ENCODE data around the gene AJUBA.
A peak's percentile ranks its signal among the peaks of the same experiment; 100 is the strongest.
"Not testable (repeated sequence)": the region's sequence is repeated elsewhere in the genome, so short reads cannot be mapped to it uniquely, and the experiment has no call there.

Gene AJUBA

DNA sequence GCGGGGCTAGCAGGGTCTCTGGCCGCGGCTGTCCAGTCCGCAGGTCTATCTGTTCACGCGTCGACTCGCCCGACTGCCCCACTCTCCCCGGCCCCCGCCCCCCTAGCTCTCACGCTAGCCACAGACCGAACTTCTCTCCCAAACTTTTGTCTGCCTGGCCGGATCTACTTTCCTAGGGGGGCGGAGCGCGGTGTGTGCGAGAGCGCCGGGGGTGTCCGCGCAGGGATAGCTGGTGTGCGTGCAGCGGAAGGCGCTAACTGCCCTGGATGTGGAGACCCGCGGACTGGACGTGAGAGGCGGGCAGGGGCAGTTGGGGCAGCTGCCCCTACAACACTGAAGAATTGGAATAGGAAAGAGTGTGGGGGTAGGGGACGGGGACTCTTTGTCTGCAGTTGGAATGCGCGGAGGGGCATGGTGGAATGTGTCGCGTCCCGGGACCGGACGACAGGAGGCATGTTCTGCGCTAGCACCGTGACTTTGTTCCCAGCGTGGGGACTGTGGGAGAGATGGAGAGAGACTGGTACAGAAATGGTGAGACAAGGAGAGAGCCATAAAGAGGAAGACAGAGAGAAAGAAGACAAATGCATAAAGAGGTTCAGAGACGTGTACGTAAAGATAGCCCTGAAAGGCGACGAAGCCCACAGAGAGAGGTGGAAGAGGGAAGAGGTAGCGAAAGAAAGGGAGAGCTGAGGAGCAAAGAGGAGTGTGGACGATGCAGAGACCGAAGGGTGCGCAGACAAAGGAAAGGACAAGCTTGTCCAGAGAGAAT is at the start of gene AJUBA:
Gene AJUBA, minus strand, starts transcription at position 75 of the 769 bp plus-strand sequence. CDS start 285 bp downstream, outside the sequence.
- no peak for DNase-seq (ENCODE audit: low read depth)

- DNase-seq (ENCODE audit: low read depth): no peak
Measured at GRCh38 chr14:23030936-23031335, 48.6 kb upstream of the AJUBA start.

GRCh38 chr14:23028799-23029198 is 46.4 kb upstream of the AJUBA start:
- no peak for DNase-seq (ENCODE audit: low read depth)

GRCh38 chr14:23025151-23025814 is 42.9 kb upstream of the AJUBA start:
- no peak for DNase-seq (ENCODE audit: low read depth)

- no peak for DNase-seq (ENCODE audit: low read depth)
Measured at GRCh38 chr14:23024612-23025075, 42.3 kb upstream of the AJUBA start.

DNA sequence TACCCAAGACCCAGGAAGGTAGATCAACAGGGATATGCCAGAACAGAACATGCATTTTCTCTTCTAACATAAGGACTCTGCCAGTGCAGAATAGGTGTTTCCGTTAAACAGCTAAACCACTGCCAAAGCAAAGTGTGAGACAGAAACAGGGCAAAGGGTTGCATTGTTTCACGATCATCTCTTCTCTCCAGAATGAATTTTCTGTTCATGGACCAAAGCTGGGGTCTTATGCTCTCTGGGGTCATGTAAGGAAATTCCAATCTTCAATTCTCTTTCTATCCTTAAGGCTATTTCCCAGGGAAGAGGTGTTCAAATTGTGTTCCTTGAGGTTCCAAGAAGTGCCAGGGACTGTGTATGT is 41.4 kb upstream of the AJUBA start:
- no peak for DNase-seq (ENCODE audit: low read depth)

DNA sequence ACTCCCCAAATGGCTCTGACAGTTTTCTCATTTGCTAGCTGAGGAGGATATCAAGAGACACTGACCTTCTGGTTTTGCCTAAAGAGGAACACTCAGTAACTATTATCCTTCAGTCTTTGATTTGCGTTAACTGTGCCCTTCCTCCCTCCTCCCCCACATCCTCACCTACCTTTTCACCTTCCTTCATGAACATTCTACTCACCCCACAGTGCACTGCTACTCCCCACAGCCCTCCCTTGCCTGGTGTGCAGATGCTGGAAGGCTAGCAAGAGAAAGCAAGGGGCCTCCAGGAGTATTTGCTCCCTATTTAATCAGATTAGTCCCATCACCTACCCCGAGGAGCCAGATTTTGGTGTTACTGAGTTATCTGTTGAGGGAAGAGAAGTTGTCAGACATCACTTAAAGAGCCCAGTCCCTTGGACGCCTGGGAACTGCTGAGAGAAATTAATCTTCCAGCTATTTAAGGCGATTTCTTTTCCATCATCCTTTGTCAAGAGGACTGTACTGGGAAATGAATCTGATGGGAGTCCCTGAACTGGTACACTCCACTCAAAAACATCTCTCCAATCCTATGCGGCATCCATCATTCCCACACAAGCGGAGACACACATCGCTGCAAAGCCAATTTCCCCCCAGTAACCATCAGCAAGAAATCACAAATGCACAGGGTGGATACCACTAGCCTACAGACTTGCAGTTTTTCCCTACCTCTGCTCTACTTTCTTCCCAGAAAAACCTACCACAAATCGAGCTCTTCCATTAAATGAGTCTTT is 40.9 kb upstream of the AJUBA start:
- DNase-seq (ENCODE audit: low read depth): no peak

DNA sequence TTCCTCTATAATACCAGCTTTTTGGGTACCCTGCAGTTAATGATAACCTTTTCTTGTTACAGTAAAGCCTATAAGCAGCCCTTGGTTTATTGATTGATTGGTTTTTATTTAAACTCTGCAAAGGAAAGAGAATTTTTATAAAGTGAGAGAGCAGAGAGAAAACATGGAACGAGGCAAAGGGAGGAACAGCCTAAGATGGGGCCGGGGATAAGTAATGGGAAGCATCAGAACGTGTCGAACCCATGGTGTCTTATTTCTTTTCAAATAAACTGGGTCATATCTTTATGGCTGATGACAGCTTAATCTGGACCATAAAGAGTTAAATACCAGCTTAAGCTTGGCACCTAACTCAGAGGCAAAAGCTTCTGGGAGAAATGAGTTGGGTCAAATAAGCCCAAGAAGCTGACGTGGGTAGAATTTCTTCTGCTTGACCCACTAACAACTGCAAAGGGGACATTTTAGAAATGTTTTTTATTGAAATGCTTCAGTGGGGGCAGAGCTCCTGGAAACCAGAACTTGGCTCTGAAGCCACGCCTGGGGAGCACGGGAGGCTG is 39.6 kb upstream of the AJUBA start:
- no peak for DNase-seq (ENCODE audit: low read depth)

DNA sequence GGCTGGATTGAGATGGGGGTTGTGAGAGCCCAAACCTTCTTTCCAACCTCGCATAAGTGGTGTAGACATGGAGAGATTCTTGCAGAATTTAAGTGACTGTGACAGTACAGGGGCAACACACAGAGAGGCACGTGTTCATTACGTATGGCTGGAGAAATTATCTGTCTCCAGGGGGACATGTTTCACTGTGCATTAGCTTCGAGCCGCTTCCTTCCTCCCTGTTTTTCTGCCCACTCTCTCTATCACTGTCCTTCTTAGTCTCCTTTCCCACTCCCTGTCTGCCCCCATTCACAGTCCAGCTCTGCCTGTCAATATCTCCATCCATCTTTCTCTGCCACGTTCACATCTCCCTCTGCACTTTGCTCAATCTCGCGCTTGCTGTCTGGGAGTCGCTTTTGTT is 39.1 kb upstream of the AJUBA start:
- DNase-seq (ENCODE audit: low read depth): no peak

DNA sequence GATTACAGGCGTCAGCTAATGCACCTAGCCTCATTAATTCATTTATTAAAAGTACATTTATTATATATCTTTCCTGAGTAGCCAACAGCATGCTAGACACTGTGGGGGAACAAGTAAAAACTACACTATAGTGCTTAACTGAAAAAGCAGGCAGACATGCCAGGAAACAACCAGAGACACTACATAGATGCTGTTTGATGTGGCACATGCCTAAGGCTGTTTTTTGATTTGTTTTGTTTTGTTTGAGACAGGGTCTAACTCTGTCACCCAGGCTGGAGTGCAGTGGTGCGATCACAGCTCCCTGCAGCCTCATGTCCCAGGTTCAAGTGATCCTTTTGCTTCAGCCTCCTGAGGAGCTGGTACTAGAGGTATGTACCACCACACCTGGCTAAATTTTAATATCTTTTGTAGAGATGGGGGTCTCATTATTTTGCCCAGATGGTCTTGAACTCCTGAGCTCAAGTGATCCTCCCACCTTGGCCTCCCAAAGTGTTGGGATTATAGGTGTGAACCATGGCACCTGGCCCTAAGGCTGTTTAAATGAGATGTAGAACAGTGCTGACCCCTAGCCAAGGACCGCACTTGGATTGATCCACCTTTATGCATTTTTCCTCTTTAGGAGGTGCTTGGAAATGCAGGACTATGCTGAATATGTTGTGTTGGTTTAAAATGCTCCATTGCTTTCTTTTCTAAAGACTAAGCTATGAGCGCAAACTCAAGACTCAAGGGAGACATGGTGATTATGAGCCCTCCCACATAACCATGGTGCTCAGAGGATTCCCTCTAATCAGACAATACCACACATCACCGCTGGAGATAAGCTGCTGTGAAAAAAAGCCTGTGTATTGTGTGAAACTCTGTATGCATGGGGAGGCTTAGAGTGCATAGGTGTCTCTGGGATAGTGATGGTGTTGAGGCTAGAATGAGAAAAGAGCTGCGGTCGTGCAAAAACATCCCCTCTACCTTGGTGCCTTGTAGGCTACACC is 38.1 kb upstream of the AJUBA start:
- no peak for DNase-seq (ENCODE audit: low read depth)

- DNase-seq (ENCODE audit: low read depth): no peak
Measured at GRCh38 chr14:23018107-23018506, 35.8 kb upstream of the AJUBA start.

GRCh38 chr14:23017091-23017490 is 34.7 kb upstream of the AJUBA start:
- DNase-seq (ENCODE audit: low read depth): no peak

DNA sequence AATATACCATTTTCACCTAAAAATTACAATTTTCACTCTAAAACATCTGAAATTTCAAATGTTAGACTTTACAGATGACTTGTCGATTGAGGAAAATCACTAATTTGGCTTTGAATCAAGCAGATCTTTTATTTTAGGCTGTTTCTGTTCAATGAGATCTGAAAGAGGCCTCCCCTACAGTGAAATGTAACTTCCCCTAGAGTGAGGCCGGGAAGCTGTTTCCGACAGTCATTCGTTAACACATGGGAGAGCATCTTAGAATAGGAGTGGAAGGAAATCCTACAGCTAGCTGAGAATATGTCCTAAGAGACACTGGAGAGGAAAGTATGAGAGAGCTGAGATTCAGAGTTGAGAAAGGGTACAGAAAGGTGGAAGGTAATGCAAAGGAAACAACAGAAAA is 33.3 kb upstream of the AJUBA start:
- DNase-seq (ENCODE audit: low read depth): no peak

DNA sequence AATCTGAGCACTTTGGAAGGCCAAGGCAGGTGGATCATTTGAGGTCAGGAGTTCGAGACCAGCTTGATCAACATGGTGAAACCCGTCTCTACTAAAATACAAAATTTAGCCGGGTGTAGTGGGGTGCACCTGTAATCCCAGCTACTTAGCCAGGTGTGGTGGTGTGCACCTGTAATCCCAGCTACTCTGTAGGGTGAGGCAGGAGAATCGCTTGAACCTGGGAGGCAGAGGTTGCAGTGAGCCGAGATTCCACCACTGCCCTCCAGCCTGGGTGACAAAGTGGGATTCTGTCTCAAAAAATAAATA is 31.4 kb upstream of the AJUBA start:
- not testable (repeated sequence) for DNase-seq (ENCODE audit: low read depth)

GRCh38 chr14:23013054-23013748 is 30.9 kb upstream of the AJUBA start:
- DNase-seq (ENCODE audit: low read depth): no peak

DNA sequence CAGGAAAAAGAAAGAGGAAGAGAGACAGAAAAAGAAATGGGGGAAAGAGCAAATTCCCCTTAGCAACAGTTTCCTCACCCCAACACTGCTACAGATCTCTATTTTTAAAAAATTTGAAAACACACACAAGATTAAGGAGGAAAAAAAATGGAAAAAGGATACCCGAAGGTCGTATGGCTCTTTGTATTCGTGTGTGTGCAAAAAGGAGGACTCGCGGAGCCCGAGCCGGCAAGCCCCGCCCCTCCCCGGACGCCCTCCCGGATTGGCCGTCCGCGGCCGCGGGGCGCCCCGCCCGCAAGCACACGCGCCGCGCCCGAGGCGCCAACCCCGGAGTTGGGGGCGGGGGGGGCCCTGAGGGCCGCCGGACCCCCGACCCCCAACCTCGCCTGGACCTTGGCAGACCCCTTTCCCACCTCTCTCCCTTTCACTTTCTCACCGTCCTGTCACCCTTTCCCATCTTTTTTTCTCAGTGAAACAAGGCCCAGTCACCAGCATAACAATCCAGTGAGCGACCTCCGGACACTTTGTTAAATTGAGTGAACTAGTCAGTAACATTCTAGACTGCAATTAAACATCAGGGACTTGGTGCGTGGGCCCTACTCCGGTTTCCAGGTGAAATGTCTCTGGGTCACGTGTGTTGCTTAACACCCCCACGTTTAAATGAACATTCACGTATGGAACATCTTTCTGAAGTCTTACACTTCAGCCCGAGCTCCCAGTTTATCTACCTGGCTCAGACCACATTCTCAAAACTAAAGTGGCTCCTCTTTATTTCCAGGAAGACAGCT is 27.8 kb upstream of the AJUBA start, which contains the start of gene C14orf93:
Gene C14orf93, minus strand, starts transcription at position 205 of the 788 bp plus-strand sequence. CDS start 11,120 bp downstream, outside the sequence.
- no peak for DNase-seq (ENCODE audit: low read depth)

GRCh38 chr14:23009483-23009938 is 27.2 kb upstream of the AJUBA start:
- no peak for DNase-seq (ENCODE audit: low read depth)

- DNase-seq (ENCODE audit: low read depth): no peak
Measured at GRCh38 chr14:23008831-23009230, 26.5 kb upstream of the AJUBA start.

GRCh38 chr14:23006544-23007419 is 24.4 kb upstream of the AJUBA start:
- DNase-seq (ENCODE audit: low read depth): peak; percentile 91

Measured in non-pigmented ciliary epithelial cell (primary cell).